HepG2 (cell line): ENCODE results near the gene MYH9. TPM values are rescaled to one million over a fixed set of nuclear protein-coding genes. Genes with fewer than 3 reads are reported as not detected.

Experiments
- HDAC2 ChIP-seq: sonication (generic); formaldehyde crosslinking; IDR thresholded peaks from 2 replicates; pipeline ENCODE4 v1.4.0; 2020; ENCODE audit warnings: missing genetic modification reagents
- HOMEZ ChIP-seq: IDR thresholded peaks from 2 replicates; pipeline ENCODE4 v1.6.1; 2016; ENCODE audit warnings: low read depth
- KAT8 ChIP-seq: IDR thresholded peaks from 2 replicates; pipeline ENCODE4 v1.6.1; 2016; ENCODE audit warnings: missing genetic modification reagents, missing compliant biosample characterization
- KLF11 ChIP-seq: IDR thresholded peaks from 2 replicates; pipeline ENCODE4 v1.6.1; 2016; ENCODE audit warnings: missing compliant biosample characterization
- POLR2A ChIP-seq, 2 experiments: IDR thresholded peaks; 2 replicates each; pipeline ENCODE4 v1.6.1; 2011; ENCODE audit warnings: low read depth in 2 of 2, low read length in 2 of 2, mild to moderate bottlenecking in 1 of 2, moderate library complexity in 1 of 2; ENCODE audit not compliant: insufficient read depth in 1 of 2
- RCOR2 ChIP-seq: IDR thresholded peaks from 2 replicates; pipeline ENCODE4 v1.6.1; 2016; ENCODE audit warnings: missing biosample characterization, missing genetic modification reagents
- TCF12 ChIP-seq, 2 experiments: fragments of 450-650 bp in 1 of 2; sonication (generic) in 1 of 2; formaldehyde crosslinking in 1 of 2; IDR thresholded peaks; 2 replicates each; pipeline versions ENCODE4 v1.6.1 to v1.8.0; 2017 to 2022; ENCODE audit warnings: antibody characterized with exemption in 1 of 2, mild to moderate bottlenecking in 1 of 2, missing genetic modification reagents in 1 of 2, moderate library complexity in 1 of 2
- ZNF264 ChIP-seq: sonication (generic); formaldehyde crosslinking; IDR thresholded peaks from 2 replicates; pipeline ENCODE4 v1.4.0; 2020; ENCODE audit warnings: missing genetic modification reagents
- ZNF280D ChIP-seq: sonication (generic); formaldehyde crosslinking; IDR thresholded peaks from 2 replicates; pipeline ENCODE4 v1.5.1; 2020; ENCODE audit warnings: mild to moderate bottlenecking, missing genetic modification reagents
- ZNF343 ChIP-seq: sonication (generic); formaldehyde crosslinking; IDR thresholded peaks from 2 replicates; pipeline ENCODE4 v1.4.0; 2020; ENCODE audit warnings: mild to moderate bottlenecking, missing genetic modification reagents
- ZNF550 ChIP-seq: sonication (generic); formaldehyde crosslinking; IDR thresholded peaks from 2 replicates; pipeline ENCODE4 v1.4.0; 2020; ENCODE audit warnings: mild to moderate bottlenecking, missing genetic modification reagents, borderline replicate concordance
- ZNF691 ChIP-seq: sonication (generic); formaldehyde crosslinking; IDR thresholded peaks from 2 replicates; pipeline ENCODE4 v1.4.0; 2020; ENCODE audit warnings: missing genetic modification reagents, low read depth, mild to moderate bottlenecking, borderline replicate concordance
- ZNF770 ChIP-seq: sonication (generic); formaldehyde crosslinking; IDR thresholded peaks from 2 replicates; pipeline ENCODE4 v1.5.0; 2020; ENCODE audit warnings: mild to moderate bottlenecking, missing genetic modification reagents
- ZSCAN29 ChIP-seq: sonication (generic); formaldehyde crosslinking; conservative IDR thresholded peaks from 2 replicates; pipeline ENCODE4 v1.4.0; 2020; ENCODE audit warnings: mild to moderate bottlenecking, missing genetic modification reagents
- polyA plus RNA-seq, 8 experiments: library from polyadenylated mRNA; depleted of rRNA in 3 of 8; stranded (reverse) in 7 of 8; unstranded in 1 of 8; fragments of >200 nt; fragmentation: Illumina TruSeq in 4 of 8; extraction: Trizol in 4 of 8; gene quantifications; 2 replicates each; pipeline versions ENCODE4 v1.2.1 to v1.2.3, GENCODE V29; 2011 to 2016; ENCODE audit warnings: low read depth in 4 of 8, missing spikeins in 1 of 8, mixed read lengths in 1 of 8; ENCODE audit not compliant: insufficient read depth in 1 of 8
- total RNA-seq, 5 experiments: library from RNA; depleted of rRNA; stranded (reverse); fragments of >200 nt; fragmentation: Illumina TruSeq; extraction: Trizol; gene quantifications; 2 replicates each; pipeline ENCODE4 v1.2.3, GENCODE V29; 2016; ENCODE audit warnings: low read depth in 1 of 5
- TF ChIP-seq, protein P1 (sequence below): sonication (generic); formaldehyde crosslinking; IDR thresholded peaks from 2 replicates; pipeline ENCODE4 v1.8.0; 2022; ENCODE audit warnings: mild to moderate bottlenecking, missing genetic modification reagents; ENCODE audit not compliant: insufficient replicate concordance
- TF ChIP-seq, protein P2 (sequence below): sonication (generic); formaldehyde crosslinking; IDR thresholded peaks from 2 replicates; pipeline ENCODE4 v1.9.0; 2022; ENCODE audit warnings: missing genetic modification reagents, mild to moderate bottlenecking, borderline replicate concordance

The MYH9 gene
- total and polyA plus RNA-seq, 2 of the 13 experiments (the other 11 are each of a cell fraction or from before 2014, with no cell fraction given) = 50.7 to 98.5 TPM

GRCh38 chr22:36435516-36436415 lies 48.0 kb upstream of the MYH9 start (continued):
- TF ChIP-seq, protein P1, sequence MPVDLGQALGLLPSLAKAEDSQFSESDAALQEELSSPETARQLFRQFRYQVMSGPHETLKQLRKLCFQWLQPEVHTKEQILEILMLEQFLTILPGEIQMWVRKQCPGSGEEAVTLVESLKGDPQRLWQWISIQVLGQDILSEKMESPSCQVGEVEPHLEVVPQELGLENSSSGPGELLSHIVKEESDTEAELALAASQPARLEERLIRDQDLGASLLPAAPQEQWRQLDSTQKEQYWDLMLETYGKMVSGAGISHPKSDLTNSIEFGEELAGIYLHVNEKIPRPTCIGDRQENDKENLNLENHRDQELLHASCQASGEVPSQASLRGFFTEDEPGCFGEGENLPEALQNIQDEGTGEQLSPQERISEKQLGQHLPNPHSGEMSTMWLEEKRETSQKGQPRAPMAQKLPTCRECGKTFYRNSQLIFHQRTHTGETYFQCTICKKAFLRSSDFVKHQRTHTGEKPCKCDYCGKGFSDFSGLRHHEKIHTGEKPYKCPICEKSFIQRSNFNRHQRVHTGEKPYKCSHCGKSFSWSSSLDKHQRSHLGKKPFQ (CRISPR knock-in tag) = peak; percentile 36
- TF ChIP-seq ZNF343 (CRISPR knock-in tag) (no peak), ZSCAN29 (CRISPR knock-in tag) (0 out of 2 replicates have a peak, but pooled peaks have one; percentile 19), ZNF280D (CRISPR knock-in tag) (peak; percentile 11; the same call in 1 of the 2 replicates), ZNF264 (CRISPR knock-in tag) (peak; percentile 62; the same call in 1 of the 2 replicates), POLR2A (IDR thresholded peaks at IDR 0.05; ENCODE audit: insufficient read depth in 1 of 2, low read depth in 2 of 2, low read length in 2 of 2) (peak; percentile 19 to 61; a peak in 3 of 4 replicates), TCF12 (IDR thresholded peaks at IDR 0.05) (no peak), TCF12 (CRISPR knock-in tag; IDR thresholded peaks at IDR 0.05) (peak; percentile 56), ZNF550 (no peak), KAT8 (CRISPR knock-in tag) (peak; percentile 60; the same call in 1 of the 2 replicates), HOMEZ (CRISPR knock-in tag) (0 out of 2 replicates have a peak, but pooled peaks have one; percentile 31), ZNF770 (CRISPR knock-in tag) (peak; percentile 57), HDAC2 (CRISPR knock-in tag) (peak; percentile 63; the same call in 1 of the 2 replicates), ZNF691 (CRISPR knock-in tag) (0 out of 2 replicates have a peak, but pooled peaks have one; percentile 18), KLF11 (CRISPR knock-in tag) (0 out of 2 replicates have a peak, but pooled peaks have one; percentile 13), RCOR2 (CRISPR knock-in tag) (peak; percentile 74)
- TF ChIP-seq, protein P2, sequence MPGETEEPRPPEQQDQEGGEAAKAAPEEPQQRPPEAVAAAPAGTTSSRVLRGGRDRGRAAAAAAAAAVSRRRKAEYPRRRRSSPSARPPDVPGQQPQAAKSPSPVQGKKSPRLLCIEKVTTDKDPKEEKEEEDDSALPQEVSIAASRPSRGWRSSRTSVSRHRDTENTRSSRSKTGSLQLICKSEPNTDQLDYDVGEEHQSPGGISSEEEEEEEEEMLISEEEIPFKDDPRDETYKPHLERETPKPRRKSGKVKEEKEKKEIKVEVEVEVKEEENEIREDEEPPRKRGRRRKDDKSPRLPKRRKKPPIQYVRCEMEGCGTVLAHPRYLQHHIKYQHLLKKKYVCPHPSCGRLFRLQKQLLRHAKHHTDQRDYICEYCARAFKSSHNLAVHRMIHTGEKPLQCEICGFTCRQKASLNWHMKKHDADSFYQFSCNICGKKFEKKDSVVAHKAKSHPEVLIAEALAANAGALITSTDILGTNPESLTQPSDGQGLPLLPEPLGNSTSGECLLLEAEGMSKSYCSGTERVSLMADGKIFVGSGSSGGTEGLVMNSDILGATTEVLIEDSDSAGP (CRISPR knock-in tag) = 0 out of 2 replicates have a peak, but pooled peaks have one; percentile 64
